Ovary (tissue), 9 donors: ENCODE measurements around the gene KBTBD4. TPM values are rescaled to one million over a fixed set of nuclear protein-coding genes. Genes with fewer than 3 reads are reported as not detected.

Experiments used
- DNase-seq, 5 donors: peaks; one replicate each; pipeline ENCODE4 v3.0.0-alpha.2; 2019 to 2020
- H3K27ac ChIP-seq, 2 donors: fragments of 200-600 bp; one replicate each; pipeline versions ENCODE4 v1.5.1 to v1.8.0; 2019 to 2022
- H3K27me3 ChIP-seq: fragments of 200-600 bp; one replicate; pipeline ENCODE4 v1.8.0; 2022
- H3K36me3 ChIP-seq: fragments of 200-600 bp; sonication (generic); one replicate; pipeline ENCODE4 v1.5.1; 2019
- H3K4me1 ChIP-seq: one replicate; pipeline ENCODE4 v1.8.1; 2013; ENCODE audit warnings: mild to moderate bottlenecking, moderate library complexity; ENCODE audit not compliant: insufficient read depth
- H3K4me3 ChIP-seq: fragments of 200-600 bp; sonication (generic); one replicate; pipeline ENCODE4 v1.5.1; 2017
- H3K9me3 ChIP-seq, 2 donors: fragments of 200-600 bp in 1 of 2; sonication (generic) in 1 of 2; one replicate each; pipeline versions ENCODE4 v1.5.1 to v1.8.1; 2013 to 2019; ENCODE audit warnings: mild to moderate bottlenecking in 1 of 2, moderate library complexity in 1 of 2
- EP300 ChIP-seq: sonication (generic); formaldehyde crosslinking; IDR thresholded peaks from one replicate; pipeline ENCODE4 v1.6.1; 2017; ENCODE audit warnings: antibody characterized with exemption
- POLR2A ChIP-seq: fragments of 450-650 bp; IDR thresholded peaks from one replicate; pipeline ENCODE4 v1.6.1; 2017; ENCODE audit warnings: antibody characterized with exemption, mild to moderate bottlenecking, moderate library complexity
- WGBS, 3 donors: extraction: QIAGEN DNeasy Blood & Tissue Kit in 1 of 3; methylation state at CpG; one replicate each; pipeline versions ENCODE4 v1.1.5 to v1.1.7; 2013 to 2017; 5-methylcytosine and 5-hydroxymethylcytosine counted together
- intact Hi-C, 4 donors: fragments of 100-400 bp; cut with DNase I; formaldehyde crosslinking; loops; one replicate each; pipeline versions ENCODE4 v1.11.0 to v1.15.1; 2022 to 2023
- polyA plus RNA-seq, 2 donors: library from polyadenylated mRNA; stranded (reverse); fragments of 200-250 nt in 1 of 2; fragments of 350-450 nt in 1 of 2; fragmentation: Illumina TruSeq in 1 of 2; extraction: RNeasy Lipid Tissue Mini Kit (QIAGEN cat#74804) in 1 of 2; gene quantifications; one replicate each; pipeline ENCODE4 v1.2.3, GENCODE V29; 2013 to 2014
- total RNA-seq, 7 donors: library from RNA; depleted of rRNA in 2 of 7; stranded (reverse); fragments of >200 nt in 2 of 7; fragmentation: NEBNext Ultra II Directional in 3 of 7; extraction: Animal tissue kit (Norgen Biotek cat#: 25700) in 3 of 7; gene quantifications; one replicate each; pipeline versions ENCODE4 v1.1.0 to v1.2.4, GENCODE V29; 2016 to 2023
- TF ChIP-seq, protein P1 (sequence below), 3 donors: fragments of 450-650 bp in 2 of 3; fragments of 200-600 bp in 1 of 3; IDR thresholded peaks; one replicate each; pipeline versions ENCODE4 v1.5.1 to v1.8.0; 2016 to 2022; ENCODE audit warnings: antibody characterized with exemption in 3 of 3, mild to moderate bottlenecking in 1 of 3
- donor health status: DM: no; HTN: no; CAD: no; lungs with moderate emphysema.
- donor health status: DM: no; HTN: no; CAD: no.
- donor health status: Bipolar disorder and iron deficiency.
- donor health status: DM: yes; HTN: yes; CAD: no.
- donor health status: DM: no; HTN: no; CAD: no.
- donor health status: DM: yes; HTN: yes; CAD: no.

KBTBD4 gene
- total and polyA plus RNA-seq, 9 donors, result 14.4 to 23.5 (median 18.3) TPM

- Histone ChIP-seq H3K4me3 (no peak overlapping the region), H3K4me1 (peaks cover 13% of the 10 kb centered on the region), H3K27ac (no peak overlapping the region), H3K9me3 (no peaks in the 10 kb centered on the region), H3K27me3 (no peaks in the 10 kb centered on the region), H3K36me3 (no peaks in the 10 kb centered on the region)
- no peak for TF ChIP-seq EP300
- no peak for TF ChIP-seq POLR2A
- TF ChIP-seq, protein P1, sequence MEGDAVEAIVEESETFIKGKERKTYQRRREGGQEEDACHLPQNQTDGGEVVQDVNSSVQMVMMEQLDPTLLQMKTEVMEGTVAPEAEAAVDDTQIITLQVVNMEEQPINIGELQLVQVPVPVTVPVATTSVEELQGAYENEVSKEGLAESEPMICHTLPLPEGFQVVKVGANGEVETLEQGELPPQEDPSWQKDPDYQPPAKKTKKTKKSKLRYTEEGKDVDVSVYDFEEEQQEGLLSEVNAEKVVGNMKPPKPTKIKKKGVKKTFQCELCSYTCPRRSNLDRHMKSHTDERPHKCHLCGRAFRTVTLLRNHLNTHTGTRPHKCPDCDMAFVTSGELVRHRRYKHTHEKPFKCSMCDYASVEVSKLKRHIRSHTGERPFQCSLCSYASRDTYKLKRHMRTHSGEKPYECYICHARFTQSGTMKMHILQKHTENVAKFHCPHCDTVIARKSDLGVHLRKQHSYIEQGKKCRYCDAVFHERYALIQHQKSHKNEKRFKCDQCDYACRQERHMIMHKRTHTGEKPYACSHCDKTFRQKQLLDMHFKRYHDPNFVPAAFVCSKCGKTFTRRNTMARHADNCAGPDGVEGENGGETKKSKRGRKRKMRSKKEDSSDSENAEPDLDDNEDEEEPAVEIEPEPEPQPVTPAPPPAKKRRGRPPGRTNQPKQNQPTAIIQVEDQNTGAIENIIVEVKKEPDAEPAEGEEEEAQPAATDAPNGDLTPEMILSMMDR (IDR thresholded peaks at IDR 0.05), result no peak
- intact Hi-C loops, result loop anchor here in 1 of 4 donors (10.0 kb wide), 1 partner anchor 56 kb away; no protein-coding TSS in a partner anchor
- 74 to 86% (median 81%) methylated on average over 2 of the region's 2 CpGs for WGBS, 3 donors
- DNase-seq, result no peak
Measured at GRCh38 chr11:47541070-47541469, 37.7 kb downstream of the KBTBD4 start.

- Histone ChIP-seq H3K4me3 (no peak overlapping the region), H3K27ac (no peak overlapping the region), H3K9me3 (no peaks in the 10 kb centered on the region), H3K36me3 (no peaks in the 10 kb centered on the region), H3K27me3 (no peaks in the 10 kb centered on the region), H3K4me1 (peaks cover 13% of the 10 kb centered on the region)
- WGBS, 3 donors, result 47 to 53% (median 50%) methylated on average over 2 of the region's 2 CpGs
- no peak for DNase-seq
- intact Hi-C loops, result loop anchor here in 1 of 4 donors (10.0 kb wide), 1 partner anchor 55 kb away; no protein-coding TSS in a partner anchor
- TF ChIP-seq POLR2A (no peak), EP300 (no peak)
- TF ChIP-seq, protein P1 (IDR thresholded peaks at IDR 0.05), result no peak
Measured at GRCh38 chr11:47539681-47540039, 39.1 kb downstream of the KBTBD4 start.

DNA sequence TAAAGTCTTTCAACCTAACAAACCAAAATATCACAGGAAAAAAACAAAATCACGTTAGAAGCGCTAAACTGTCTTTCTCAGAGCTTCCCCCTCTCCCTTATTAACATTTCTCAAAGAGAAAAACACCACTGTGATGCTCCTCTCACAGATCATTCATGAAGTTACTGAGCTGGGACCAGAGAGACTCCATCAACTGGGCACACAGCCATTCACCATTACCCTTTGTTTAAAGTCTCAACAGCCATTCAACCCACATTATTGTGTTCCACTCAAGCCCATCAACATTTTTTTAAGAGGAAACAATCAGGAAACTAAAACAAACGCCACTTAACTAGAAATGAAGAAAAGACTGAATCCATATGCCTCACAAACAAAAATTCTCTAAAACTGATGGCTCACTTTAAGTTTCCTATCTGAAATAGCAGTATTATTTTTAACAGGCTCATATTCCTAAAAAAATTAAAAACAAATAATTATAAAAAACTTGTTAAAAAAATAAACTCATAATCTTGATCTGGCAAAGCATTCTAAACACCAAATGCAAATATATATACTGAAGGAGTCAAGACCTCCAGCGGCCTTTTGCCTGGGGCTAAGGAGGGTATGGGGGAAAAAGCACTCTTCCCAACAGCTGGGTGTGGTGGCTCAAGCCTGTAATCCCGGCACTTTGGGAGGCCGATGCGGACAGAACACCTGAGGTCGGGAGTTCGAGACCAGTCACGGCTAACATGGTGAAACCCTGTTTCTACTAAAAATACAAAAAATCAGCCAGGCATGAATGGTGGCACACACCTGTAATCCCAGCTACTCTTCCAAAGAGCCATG, 39.8 kb downstream of the KBTBD4 start:
- Histone ChIP-seq H3K27me3 (no peaks in the 10 kb centered on the region), H3K4me1 (peaks cover 13% of the 10 kb centered on the region), H3K4me3 (peak overlapping the region; percentile 16), H3K9me3 (no peaks in the 10 kb centered on the region), H3K27ac (no peak overlapping the region), H3K36me3 (no peaks in the 10 kb centered on the region)
- WGBS, 3 donors, result 54 to 69% (median 58%) methylated on average over 10 of the region's 10 CpGs
- intact Hi-C loops, result no loop called here
- DNase-seq, result no peak
- no peak for TF ChIP-seq POLR2A
- TF ChIP-seq EP300, result no peak
- TF ChIP-seq, protein P1 (IDR thresholded peaks at IDR 0.05), result no peak

GRCh38 chr11:47536915-47537314, 41.9 kb downstream of the KBTBD4 start:
- no peak overlapping the region for H3K4me3 ChIP-seq
- H3K4me1 ChIP-seq, result peaks cover 23% of the 10 kb centered on the region
- no peaks in the 10 kb centered on the region for H3K27me3 ChIP-seq
- no peaks in the 10 kb centered on the region for H3K36me3 ChIP-seq
- intact Hi-C loops, result no loop called here
- H3K9me3 ChIP-seq, result no peaks in the 10 kb centered on the region
- DNase-seq, result no peak
- no peak overlapping the region for H3K27ac ChIP-seq
- 53 to 67% (median 65%) methylated on average over 3 of the region's 3 CpGs for WGBS, 3 donors
- no peak for TF ChIP-seq EP300
- no peak for TF ChIP-seq POLR2A
- TF ChIP-seq, protein P1 (IDR thresholded peaks at IDR 0.05), result no peak
